ENCODE measurements around the gene EFNA4. TPM values are rescaled to one million over a fixed set of nuclear protein-coding genes. Genes with fewer than 3 reads are reported as not detected.
A peak's percentile ranks its signal among the peaks of the same experiment; 100 is the strongest.

EFNA4 gene
- total and polyA plus RNA-seq, 2 of the 4 experiments (the other 2 are of a cell fraction) = 3.8 to 11.8 TPM

DNA sequence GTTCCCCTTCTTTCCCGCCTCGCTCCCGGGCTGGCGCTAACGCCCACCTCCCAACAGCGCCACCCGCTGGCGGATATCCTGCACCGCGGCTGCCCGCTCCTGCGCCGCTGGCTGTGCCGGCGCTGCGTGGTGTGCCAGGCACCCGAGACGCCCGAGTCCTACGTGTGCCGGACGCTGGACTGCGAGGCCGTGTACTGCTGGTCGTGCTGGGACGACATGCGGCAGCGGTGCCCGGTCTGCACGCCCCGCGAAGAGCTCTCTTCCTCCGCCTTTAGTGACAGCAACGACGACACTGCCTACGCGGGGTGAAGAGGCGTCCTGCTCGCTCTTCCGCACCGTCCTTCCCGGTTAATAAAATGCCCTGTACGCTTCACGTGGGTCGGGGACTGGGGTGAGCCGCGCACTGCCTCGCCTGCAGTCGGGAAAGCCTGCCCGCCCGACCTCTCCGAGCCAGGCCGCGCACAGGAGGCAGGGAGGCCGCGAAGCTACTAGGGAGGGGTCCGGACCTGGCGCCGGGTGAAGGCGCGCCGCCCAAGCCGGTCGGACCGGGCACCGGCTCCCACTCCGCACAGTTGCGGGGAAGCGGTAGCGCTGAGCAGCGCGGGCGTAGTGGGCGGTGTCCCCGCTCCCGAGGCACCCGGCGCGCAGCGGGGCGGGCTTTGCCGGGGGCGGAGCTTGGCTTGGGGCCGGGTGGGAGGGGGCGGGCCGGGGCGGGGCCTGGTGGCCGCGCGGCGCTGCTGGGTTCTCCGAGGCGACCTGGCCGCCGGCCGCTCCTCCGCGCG is 12.8 kb upstream of the EFNA4 start, which contains the start of gene ADAM15 (continued):
- peak; percentile 46; the same call in 1 of the 2 replicates for TF ChIP-seq BHLHE40 (IDR thresholded peaks at IDR 0.05; ENCODE audit: low read depth, low read length)

DNA sequence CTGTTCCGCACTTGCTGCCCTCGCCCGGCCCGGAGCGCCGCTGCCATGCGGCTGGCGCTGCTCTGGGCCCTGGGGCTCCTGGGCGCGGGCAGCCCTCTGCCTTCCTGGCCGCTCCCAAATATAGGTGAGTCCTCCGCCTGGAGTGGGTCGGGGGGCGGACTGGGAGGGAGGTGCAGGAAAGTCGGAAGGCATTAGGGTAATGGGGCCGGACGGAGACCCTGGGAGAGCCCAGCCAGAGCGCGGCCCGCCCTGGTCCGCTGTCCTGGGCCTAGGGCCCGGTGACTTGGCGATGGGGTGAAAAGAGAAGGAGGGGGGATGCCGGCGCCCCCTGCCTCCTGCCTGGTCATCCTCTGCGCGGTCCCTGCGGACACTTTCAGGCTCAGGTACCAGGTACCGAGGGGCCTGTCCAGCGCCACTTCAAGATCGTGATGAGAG is 12.2 kb upstream of the EFNA4 start:
- Histone ChIP-seq H2AK9ac (replicated peaks; ENCODE audit: low read depth, low read length, poor library complexity) (peak overlapping the region; percentile 96), H3K9ac (ENCODE audit: low read depth, low read length) (peak overlapping the region; percentile 62), H3K56ac (ENCODE audit: extremely low read depth, insufficient read depth, low read length) (no peak overlapping the region), H4K8ac (ENCODE audit: low read depth in 2 of 2, low read length in 2 of 2) (0 out of 4 replicates have a peak overlapping the region, but pooled peaks of 1 of the 2 experiments have one; percentile 2), H2AFZ (replicated peaks; ENCODE audit: low read length, poor library complexity) (peak overlapping the region; percentile 95), H3K4me2 (ENCODE audit: low read depth, low read length) (peak overlapping the region; percentile 90), H3K4me1 (ENCODE audit: control insufficient read depth, insufficient read depth, low read length) (peaks cover 8% of the 10 kb centered on the region), H3K4me3 (ENCODE audit: insufficient read depth, low read depth, low read length) (peak overlapping the region; percentile 60), H3K9me1 (ENCODE audit: insufficient read depth, low read length) (peaks cover 4% of the 10 kb centered on the region; the same call in 1 of the 2 replicates), H3K18ac (ENCODE audit: low read depth, low read length) (no peak overlapping the region), H2BK15ac (ENCODE audit: low read depth, low read length) (no peak overlapping the region), H3K27me3 (ENCODE audit: control insufficient read depth, insufficient read depth, low read length) (no peaks in the 10 kb centered on the region), H4K20me1 (ENCODE audit: insufficient read depth, low read length) (no peaks in the 10 kb centered on the region; the same call in 1 of the 2 replicates), H3K79me1 (ENCODE audit: low read depth in 1 of 2, low read length in 2 of 2) (peaks cover 0 to 15% of the 10 kb centered on the region in 2 experiments; a peak in 2 of 4 replicates), H2BK5ac (ENCODE audit: low read depth, low read length, poor library complexity, severe bottlenecking) (no peak overlapping the region), H4K5ac (ENCODE audit: low read depth, low read length) (no peak overlapping the region), H3K36me3 (ENCODE audit: control insufficient read depth, insufficient read depth, low read length) (peaks cover 7% of the 10 kb centered on the region; the same call in 1 of the 2 replicates), H2AK5ac (ENCODE audit: low read depth, low read length) (no peak overlapping the region; the same call in 1 of the 2 replicates), H2BK20ac (ENCODE audit: low read depth, low read length) (no peak overlapping the region), H3K9me3 (ENCODE audit: control insufficient read depth, insufficient read depth, low read length) (no peaks in the 10 kb centered on the region), H3K23ac (ENCODE audit: low read depth, low read length) (peak overlapping the region; percentile 68; the same call in 1 of the 2 replicates), H3K27ac (ENCODE audit: insufficient read depth, low read length) (peak overlapping the region; percentile 31; the same call in 1 of the 2 replicates), H2BK120ac (ENCODE audit: low read depth, low read length) (no peak overlapping the region), H3K14ac (replicated peaks; ENCODE audit: low read depth, low read length) (0 out of 2 replicates have a peak overlapping the region, but pooled peaks have one; percentile 56), H3K4ac (ENCODE audit: low read depth, low read length) (peak overlapping the region; percentile 38; the same call in 1 of the 2 replicates), H4K91ac (ENCODE audit: insufficient read depth, low read depth, low read length) (no peak overlapping the region)
- intact Hi-C loops (cut with micrococcal nuclease) = loop anchor here (5.0 kb wide), 1 partner anchor 49 kb away; the partner anchor contains the start of gene ZBTB7B
- dilution Hi-C loops (cut with HindIII; ENCODE audit: low sequenced_read_pairs, unreplicated experiment) = no loop called here
- DNase-seq = no peak
- no TSS peak for BruUV-seq (replicated peaks)
- 1% methylated on average over 15 of the region's 31 CpGs; no CpG with 5 or more reads in 1 of the 2 experiments for WGBS, 2 experiments (ENCODE audit: extremely low coverage in 2 of 2, insufficient read length in 1 of 2)
- POLR2A ChIA-PET (ENCODE audit: unreplicated experiment) = interaction anchor here (0.6 kb wide), 4 partner anchors 40 to 727 kb away, joined by 3 to 7 read pairs (median 3); partner anchors contain the start of gene SHC1
- in situ Hi-C loops (cut with MboI; ENCODE audit: low sequenced_read_pairs) = loop anchor here (10.0 kb wide), 1 partner anchor 97 kb away; the partner anchor contains the start of gene PBXIP1
- CTCF ChIA-PET = interaction anchor here (1.0 to 1.3 kb wide), 4 partner anchors 10 to 33 kb away, joined by 3 to 7 read pairs (median 3); no protein-coding TSS in a partner anchor
- ATAC-seq (ENCODE audit: low read depth) = peak; percentile 6
- TF ChIP-seq FOS (IDR thresholded peaks at IDR 0.05; ENCODE audit: low read depth, low read length) (no peak), MAFK (IDR thresholded peaks at IDR 0.05; ENCODE audit: low read depth, low read length) (no peak), MXI1 (IDR thresholded peaks at IDR 0.05; ENCODE audit: borderline replicate concordance, low read depth, low read length) (peak; percentile 6; the same call in 1 of the 2 replicates), BHLHE40 (IDR thresholded peaks at IDR 0.05; ENCODE audit: low read depth, low read length) (no peak), SMC3 (IDR thresholded peaks at IDR 0.05; ENCODE audit: low read depth, low read length) (no peak), MAZ (IDR thresholded peaks at IDR 0.05; ENCODE audit: borderline replicate concordance, low read depth, low read length) (0 out of 2 replicates have a peak, but pooled peaks have one; percentile 3), POLR2A (IDR thresholded peaks at IDR 0.05; ENCODE audit: low read depth, low read length) (0 out of 2 replicates have a peak, but pooled peaks have one; percentile 22), RCOR1 (IDR thresholded peaks at IDR 0.05; ENCODE audit: insufficient replicate concordance, low read length) (no peak), RFX5 (IDR thresholded peaks at IDR 0.05; ENCODE audit: low read depth, low read length) (no peak), CHD1 (IDR thresholded peaks at IDR 0.05; ENCODE audit: low read depth, low read length) (no peak), NFE2L2 (IDR thresholded peaks at IDR 0.05; ENCODE audit: low read depth, low read length) (no peak)
- TF ChIP-seq, protein P1, sequence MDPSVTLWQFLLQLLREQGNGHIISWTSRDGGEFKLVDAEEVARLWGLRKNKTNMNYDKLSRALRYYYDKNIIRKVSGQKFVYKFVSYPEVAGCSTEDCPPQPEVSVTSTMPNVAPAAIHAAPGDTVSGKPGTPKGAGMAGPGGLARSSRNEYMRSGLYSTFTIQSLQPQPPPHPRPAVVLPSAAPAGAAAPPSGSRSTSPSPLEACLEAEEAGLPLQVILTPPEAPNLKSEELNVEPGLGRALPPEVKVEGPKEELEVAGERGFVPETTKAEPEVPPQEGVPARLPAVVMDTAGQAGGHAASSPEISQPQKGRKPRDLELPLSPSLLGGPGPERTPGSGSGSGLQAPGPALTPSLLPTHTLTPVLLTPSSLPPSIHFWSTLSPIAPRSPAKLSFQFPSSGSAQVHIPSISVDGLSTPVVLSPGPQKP (IDR thresholded peaks at IDR 0.05; ENCODE audit: borderline replicate concordance, low read depth, low read length) = no peak
